Mucosa of rectum (tissue), 2 donors: ENCODE results near the gene COL18A1.

Source experiments
- H3K27ac ChIP-seq, 2 donors: one replicate each; pipeline ENCODE4 v1.7.0; 2013; ENCODE audit warnings: inconsistent platforms in 2 of 2, low read depth in 2 of 2, low read length in 2 of 2
- H3K27me3 ChIP-seq, 2 donors: one replicate each; pipeline ENCODE4 v1.7.0; 2013; ENCODE audit warnings: low read length in 2 of 2; ENCODE audit not compliant: control insufficient read depth in 2 of 2, insufficient read depth in 2 of 2
- H3K36me3 ChIP-seq, 2 donors: one replicate each; pipeline ENCODE4 v1.7.0; 2013; ENCODE audit warnings: low read length in 2 of 2; ENCODE audit not compliant: control insufficient read depth in 2 of 2, insufficient read depth in 2 of 2
- H3K4me1 ChIP-seq, 2 donors: one replicate each; pipeline ENCODE4 v1.7.0; 2013; ENCODE audit warnings: low read length in 2 of 2, mild to moderate bottlenecking in 1 of 2; ENCODE audit not compliant: control insufficient read depth in 2 of 2, insufficient read depth in 2 of 2
- H3K4me3 ChIP-seq, 2 donors: one replicate each; pipeline ENCODE4 v1.7.0; 2013; ENCODE audit warnings: low read length in 2 of 2
- H3K9ac ChIP-seq, 2 donors: one replicate each; pipeline ENCODE4 v1.7.0; 2013; ENCODE audit warnings: low read length in 2 of 2, low read depth in 1 of 2, mild to moderate bottlenecking in 1 of 2
- H3K9me3 ChIP-seq, 2 donors: one replicate each; pipeline ENCODE4 v1.7.0; 2013; ENCODE audit warnings: low read length in 2 of 2; ENCODE audit not compliant: control insufficient read depth in 2 of 2
- donor health status: healthy.
- donor health status: Normal muscosa, but diverticular disease.

COL18A1 gene

DNA sequence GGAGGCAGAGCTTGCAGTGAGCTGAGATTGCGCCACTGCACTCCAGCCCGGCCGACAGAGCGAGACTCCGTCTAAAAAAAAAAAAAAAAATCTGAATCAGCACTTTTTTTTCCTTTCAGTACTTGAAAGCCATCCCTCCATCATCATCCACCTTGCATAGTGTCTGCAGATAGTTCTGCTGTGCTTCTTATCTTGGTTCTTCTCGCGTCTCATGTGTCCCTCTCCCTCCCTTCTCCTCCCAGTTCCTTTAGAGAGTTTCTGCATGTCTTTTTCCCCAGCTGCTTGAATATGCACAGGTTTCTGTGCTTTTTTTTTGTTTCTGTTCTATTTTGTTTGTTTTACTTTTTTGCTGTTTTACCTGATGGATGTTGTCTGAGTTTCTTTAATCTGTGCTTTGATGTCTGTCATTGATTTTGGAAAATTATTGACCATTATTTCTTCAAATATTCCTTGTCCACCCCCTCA, 3.9 kb upstream of the COL18A1 start:
- Histone ChIP-seq H3K9me3 (no peaks in the 10 kb centered on the region), H3K9ac (no peak overlapping the region), H3K36me3 (no peaks in the 10 kb centered on the region), H3K27me3 (peaks cover 11 to 14% of the 10 kb centered on the region in 2 donors), H3K27ac (no peak overlapping the region), H3K4me3 (no peak overlapping the region), H3K4me1 (peaks cover 2 to 5% of the 10 kb centered on the region in 2 donors)

DNA sequence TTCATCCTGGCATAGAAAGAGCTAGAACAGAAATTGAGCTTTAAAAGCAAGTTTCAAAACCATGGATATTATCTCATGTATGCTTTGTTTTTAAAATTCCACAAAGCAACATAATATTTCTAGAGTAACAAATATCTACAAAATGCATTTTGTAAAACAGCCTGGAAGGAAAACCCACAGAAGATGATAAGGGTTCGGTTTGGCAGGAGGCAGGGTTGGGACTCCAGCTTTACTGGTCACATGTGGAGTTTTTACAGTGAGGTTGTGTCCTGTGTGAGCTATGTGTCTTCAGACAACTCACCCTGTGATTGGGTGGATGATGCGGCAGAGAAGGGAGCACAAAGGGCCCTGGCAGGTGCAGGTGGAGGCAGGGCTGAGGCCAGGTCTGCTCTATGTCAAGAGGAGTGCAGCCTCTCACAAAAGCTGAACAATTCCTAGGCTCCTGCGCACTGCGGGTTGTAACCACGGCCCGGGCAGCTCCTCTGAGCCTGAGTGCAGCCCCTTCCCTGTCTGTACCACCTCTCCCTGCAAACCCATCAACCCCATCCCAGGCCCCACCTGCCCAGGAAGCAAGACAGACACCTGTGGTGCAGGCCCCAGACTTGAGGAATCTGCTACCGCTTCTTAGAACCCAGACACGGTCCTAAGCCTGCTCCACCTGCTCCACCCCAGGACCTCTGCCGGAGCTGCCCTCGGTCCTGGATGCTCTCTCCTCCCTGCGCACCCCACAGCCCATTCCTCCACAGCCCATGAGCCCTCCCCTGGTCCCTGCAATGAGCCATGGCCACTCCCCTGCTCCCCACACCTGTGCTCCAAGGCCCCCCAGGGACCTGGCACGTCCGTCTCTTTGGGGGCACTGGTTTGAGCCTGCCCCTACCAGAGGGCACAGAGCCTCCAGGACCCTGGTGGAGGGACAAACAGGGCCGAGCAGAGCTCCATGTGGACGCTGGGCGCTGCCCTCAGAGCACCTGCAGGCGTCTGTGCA, 2.8 kb upstream of the COL18A1 start:
- no peak overlapping the region for H3K27ac ChIP-seq
- no peak overlapping the region for H3K4me3 ChIP-seq
- no peaks in the 10 kb centered on the region for H3K9me3 ChIP-seq
- H3K4me1 ChIP-seq, result peaks cover 2 to 5% of the 10 kb centered on the region in 2 donors
- H3K9ac ChIP-seq, result no peak overlapping the region
- H3K27me3 ChIP-seq, result peaks cover 17 to 21% of the 10 kb centered on the region in 2 donors
- no peaks in the 10 kb centered on the region for H3K36me3 ChIP-seq

DNA sequence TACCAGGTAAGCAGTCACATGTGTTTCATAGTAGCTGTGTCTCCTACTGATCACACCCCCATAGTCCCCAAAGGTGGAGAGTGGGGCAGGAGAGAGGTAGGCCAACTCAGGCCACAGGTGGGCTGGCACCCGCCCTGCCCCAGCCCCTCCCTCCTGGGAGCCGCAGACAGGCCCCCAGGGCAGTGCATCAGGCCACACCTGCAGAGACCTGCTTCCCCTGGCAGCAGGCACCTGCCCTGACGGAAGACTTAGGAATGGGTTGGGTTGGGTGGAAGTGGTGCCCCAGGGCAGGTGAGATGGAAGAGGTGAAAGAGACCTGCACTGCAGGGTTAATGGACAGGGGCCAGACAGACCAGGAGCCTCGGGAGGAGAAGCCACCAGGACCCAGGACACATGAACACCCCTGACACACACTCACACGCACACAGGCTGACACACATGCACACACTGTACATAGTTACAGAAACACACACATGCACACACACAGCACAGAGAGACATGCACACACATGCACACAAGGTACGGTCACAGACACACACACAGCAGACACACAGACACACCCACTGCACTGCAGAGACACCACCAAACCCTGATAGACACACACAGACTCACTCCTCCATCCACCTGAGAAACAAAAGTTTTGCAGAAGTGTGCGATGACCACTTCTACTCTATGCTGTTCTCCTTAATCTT, 1.7 kb upstream of the COL18A1 start:
- no peak overlapping the region for H3K4me3 ChIP-seq
- H3K9me3 ChIP-seq, result no peaks in the 10 kb centered on the region
- H3K36me3 ChIP-seq, result no peaks in the 10 kb centered on the region
- H3K4me1 ChIP-seq, result peaks cover 2 to 5% of the 10 kb centered on the region in 2 donors
- no peak overlapping the region for H3K9ac ChIP-seq
- H3K27ac ChIP-seq, result no peak overlapping the region
- peaks cover 21 to 22% of the 10 kb centered on the region in 2 donors for H3K27me3 ChIP-seq

DNA sequence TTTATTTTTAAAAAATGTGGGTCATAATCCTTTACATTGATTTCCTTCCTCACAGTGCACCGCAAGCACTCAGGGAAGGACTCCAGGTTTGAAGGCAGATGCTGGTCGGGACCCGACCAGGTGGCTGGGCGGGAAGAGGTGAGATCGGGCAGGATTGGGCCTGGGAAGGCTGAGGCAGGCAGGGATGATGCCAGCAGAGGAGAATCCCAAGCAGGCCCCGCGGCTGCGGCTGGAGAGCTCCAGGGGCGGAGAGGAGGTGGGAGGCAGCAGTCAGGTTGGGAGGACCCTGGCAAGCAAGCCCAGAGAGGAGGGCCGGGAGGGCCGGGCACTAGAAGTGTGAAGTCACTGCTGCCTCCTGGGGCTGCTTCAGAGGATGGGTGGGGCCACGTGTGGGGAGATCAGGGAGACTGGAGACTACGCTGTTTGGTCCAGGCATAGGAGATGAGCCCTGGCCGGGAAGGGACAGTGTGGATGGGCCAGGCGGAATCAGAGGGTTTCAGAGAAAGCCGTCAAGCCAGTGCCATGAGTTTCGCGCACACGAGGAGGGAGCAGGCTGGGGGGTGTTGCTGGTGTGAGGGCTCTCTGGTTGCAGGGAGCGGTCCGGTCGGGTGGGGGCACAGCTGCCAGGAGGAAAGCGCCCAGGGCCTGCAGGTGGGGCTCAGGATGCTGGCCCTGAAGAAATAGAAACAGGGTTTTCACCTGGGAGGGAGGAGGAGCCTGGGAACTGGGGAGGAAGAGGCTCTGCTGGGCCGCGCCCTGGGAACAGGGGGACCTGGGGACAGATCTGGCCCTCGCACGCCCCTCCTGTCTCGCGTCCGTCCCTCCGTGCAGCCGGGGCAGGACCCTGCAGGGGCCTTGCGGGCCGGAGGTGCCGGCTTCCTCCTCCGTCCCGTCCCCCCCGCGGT, 888 bp upstream of the COL18A1 start:
- peaks cover 21 to 22% of the 10 kb centered on the region in 2 donors for H3K27me3 ChIP-seq
- H3K4me1 ChIP-seq, result peaks cover 2 to 5% of the 10 kb centered on the region in 2 donors
- H3K27ac ChIP-seq, result no peak overlapping the region
- H3K4me3 ChIP-seq, result peak overlapping the region; percentile 13 to 23
- no peaks in the 10 kb centered on the region for H3K36me3 ChIP-seq
- H3K9ac ChIP-seq, result no peak overlapping the region
- H3K9me3 ChIP-seq, result no peaks in the 10 kb centered on the region

DNA sequence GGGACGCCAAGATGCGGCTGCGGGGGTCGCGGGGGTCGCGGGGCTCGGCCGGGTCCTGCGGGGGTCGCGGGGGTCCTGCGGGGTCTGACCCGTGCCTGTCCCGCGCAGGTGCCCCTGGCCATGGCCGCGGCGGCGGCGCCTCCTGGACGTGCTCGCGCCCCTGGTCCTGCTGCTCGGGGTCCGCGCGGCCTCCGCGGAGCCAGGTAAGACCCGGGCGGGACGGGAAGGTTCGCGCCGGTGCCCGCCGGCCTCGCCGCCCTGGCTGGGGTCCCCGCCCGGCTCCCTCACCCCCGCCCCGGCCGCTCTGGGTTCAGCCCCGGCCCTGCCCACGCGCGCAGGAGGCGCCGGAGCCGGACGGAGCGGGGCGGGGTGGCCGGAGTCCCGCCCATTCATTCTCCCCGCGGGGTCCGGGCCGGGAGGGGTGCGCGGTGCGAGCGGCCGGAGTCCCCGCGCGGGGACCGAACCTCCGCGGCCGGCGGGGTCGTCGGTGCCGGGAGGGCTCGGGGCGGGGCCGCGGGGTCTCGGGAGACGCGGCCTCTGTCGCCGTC, 380 bp downstream of the COL18A1 start:
- H3K9me3 ChIP-seq, result no peaks in the 10 kb centered on the region
- H3K36me3 ChIP-seq, result no peaks in the 10 kb centered on the region
- peak overlapping the region in 1 of 2 donors; percentile 43 for H3K9ac ChIP-seq
- H3K27me3 ChIP-seq, result peaks cover 21 to 22% of the 10 kb centered on the region in 2 donors
- H3K4me3 ChIP-seq, result peak overlapping the region in 1 of 2 donors; percentile 35
- H3K27ac ChIP-seq, result no peak overlapping the region
- peaks cover 2 to 5% of the 10 kb centered on the region in 2 donors for H3K4me1 ChIP-seq

DNA sequence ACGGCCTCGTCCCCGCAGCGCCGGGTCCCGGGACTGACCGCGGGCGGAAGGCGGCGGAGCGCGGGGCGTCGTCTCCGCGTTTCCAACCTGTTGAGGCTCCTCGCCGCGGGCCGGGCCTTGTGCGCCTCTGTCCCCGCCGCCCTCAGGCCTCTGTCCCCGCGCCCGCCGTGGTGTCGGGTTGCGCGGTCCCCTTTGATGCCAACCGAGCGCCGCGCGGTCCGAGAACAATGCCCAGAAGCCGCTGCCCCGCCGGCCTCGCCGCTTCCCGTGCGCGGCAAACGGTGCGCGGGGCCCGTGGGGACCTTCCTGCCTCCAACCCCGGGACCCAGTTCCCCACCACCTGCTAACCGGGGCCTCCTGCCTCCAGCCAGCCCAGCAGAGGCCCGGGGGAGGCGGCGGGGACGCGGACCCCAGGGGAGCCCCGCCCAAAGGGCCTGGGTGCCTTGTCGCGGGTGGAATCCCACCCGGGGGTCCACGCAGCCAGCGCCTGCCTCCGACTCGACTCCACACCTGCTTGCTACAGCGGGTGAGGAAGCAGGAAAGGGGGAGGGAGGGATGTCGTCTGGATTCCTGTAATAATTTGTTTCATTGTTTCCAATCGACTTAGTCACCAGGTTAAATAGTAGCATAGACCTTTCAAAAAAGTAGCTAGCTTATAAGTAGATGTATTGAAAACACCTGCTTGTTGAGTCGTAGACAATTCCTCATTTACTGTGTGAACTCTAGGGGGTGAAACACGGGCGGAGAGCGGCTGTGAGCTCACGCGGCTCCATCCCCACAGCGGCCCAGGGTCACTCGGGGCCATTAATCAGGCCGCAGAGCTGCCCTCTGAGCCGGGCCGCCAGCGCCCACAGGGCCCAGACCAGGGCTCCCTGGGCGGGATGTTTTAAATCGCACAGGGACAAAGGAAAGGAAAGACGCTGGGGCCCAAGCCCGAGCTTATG, 1.1 kb downstream of the COL18A1 start:
- Histone ChIP-seq H3K4me1 (peaks cover 2 to 5% of the 10 kb centered on the region in 2 donors), H3K9me3 (no peaks in the 10 kb centered on the region), H3K27me3 (peaks cover 21 to 22% of the 10 kb centered on the region in 2 donors), H3K27ac (peak overlapping the region in 1 of 2 donors; percentile 23), H3K9ac (peak overlapping the region in 1 of 2 donors; percentile 43), H3K4me3 (peak overlapping the region in 1 of 2 donors; percentile 26), H3K36me3 (no peaks in the 10 kb centered on the region)

DNA sequence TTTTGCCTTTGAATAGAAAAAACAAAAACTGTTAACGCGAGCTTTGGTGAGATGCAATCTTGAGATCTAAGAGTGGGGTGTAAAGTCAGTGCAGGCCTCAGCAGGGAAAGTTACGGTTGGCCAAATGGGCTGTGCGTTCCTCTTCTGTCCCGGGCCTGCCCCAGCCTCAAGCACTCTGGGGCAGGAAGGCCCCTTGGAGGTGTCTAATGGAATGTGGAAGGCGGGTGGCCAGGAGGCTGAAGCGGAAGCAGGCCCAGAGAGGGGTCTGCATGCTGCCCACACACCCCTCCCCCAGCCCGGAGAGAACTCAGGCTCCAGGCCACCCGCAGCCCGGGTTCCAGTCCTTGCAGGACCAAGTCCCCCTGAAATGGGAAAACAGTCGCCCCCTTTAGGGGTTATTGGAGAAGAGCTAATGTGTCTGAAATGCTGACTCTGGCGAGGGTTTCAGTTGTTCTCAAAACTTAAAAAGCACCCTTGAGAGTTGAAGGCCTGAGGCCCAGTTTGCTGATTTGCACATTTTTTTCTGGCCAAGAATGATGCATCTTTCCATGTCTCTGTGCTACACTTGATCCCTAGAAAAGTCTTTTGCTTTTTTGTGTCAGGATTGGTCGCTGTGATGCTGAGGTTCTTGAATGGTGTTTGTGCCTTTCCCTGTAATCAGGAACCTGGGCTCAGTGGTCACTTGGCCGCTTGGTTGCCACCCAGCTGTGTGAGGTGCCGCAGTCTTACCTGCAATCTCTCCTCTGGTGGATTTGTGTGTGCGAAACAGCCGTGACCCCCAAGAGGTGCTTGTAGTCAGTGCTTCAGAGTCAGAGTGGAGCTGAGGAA, 2.0 kb downstream of the COL18A1 start:
- Histone ChIP-seq H3K9ac (no peak overlapping the region), H3K27ac (peak overlapping the region in 1 of 2 donors; percentile 23), H3K4me1 (peaks cover 2 to 5% of the 10 kb centered on the region in 2 donors), H3K9me3 (no peaks in the 10 kb centered on the region), H3K36me3 (no peaks in the 10 kb centered on the region), H3K4me3 (peak overlapping the region in 1 of 2 donors; percentile 26), H3K27me3 (peaks cover 21% of the 10 kb centered on the region in 2 donors)

DNA sequence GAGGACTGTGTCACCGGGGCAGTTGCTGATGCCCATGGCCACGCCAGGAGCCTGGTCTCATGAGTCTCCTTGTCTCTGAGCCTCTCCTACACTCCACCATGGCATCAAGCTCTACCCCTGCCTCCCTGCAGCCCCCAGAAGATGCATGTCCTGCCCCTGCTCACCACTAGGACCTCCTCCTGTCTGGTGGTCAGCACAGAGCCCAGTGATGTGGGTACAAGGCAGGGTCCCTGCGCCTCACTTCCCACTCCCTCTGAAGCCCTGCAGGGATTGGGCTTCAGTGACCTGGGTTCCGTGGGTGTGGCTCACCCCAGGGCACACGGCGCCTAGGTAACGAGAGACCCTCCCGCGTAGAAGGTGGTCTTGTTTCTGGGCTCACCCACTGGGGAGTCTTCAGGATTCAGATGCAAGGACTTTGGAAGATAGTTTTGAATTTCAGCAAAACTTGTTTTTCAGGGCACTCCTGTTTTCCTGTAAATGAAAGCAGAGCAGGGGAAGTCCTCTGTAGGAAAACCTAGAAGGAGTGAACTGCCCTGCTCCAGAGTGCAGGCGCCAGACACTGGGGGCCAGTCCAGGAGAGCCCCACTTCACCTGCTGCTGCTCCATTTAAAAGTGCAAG, 2.8 kb downstream of the COL18A1 start:
- Histone ChIP-seq H3K4me1 (peaks cover 2 to 5% of the 10 kb centered on the region in 2 donors), H3K27me3 (peaks cover 19 to 21% of the 10 kb centered on the region in 2 donors), H3K4me3 (no peak overlapping the region), H3K27ac (no peak overlapping the region), H3K9me3 (no peaks in the 10 kb centered on the region), H3K36me3 (no peaks in the 10 kb centered on the region), H3K9ac (no peak overlapping the region)
